SK-N-SH treated with all-trans-retinoic acid at 6 μM for 48 hours (cell line): ENCODE measurements around the gene MMP2.
A peak's percentile ranks its signal among the peaks of the same experiment; 100 is the strongest.

Source experiments
- ATAC-seq: fragments of 200-7000 bp; cut with Tn5 transposase; 3 replicates; pipeline ENCODE4 v1.9.1; 2020; ENCODE audit warnings: mild to moderate bottlenecking, moderate library complexity
- ARNTL ChIP-seq: fragments of 450-650 bp; formaldehyde crosslinking; IDR thresholded peaks from 2 replicates; pipeline ENCODE4 v1.5.0; 2020; ENCODE audit warnings: low read depth, mild to moderate bottlenecking, moderate library complexity, borderline replicate concordance
- CSDC2 ChIP-seq: fragments of 250-450 bp; sonication (Bioruptor Pico); IDR thresholded peaks from 2 replicates; pipeline ENCODE4 v1.5.0; 2020; ENCODE audit warnings: mild to moderate bottlenecking, moderate library complexity
- CSRNP3 ChIP-seq: fragments of 250-450 bp; sonication (Bioruptor Pico); IDR thresholded peaks from 2 replicates; pipeline ENCODE4 v1.5.1; 2021; ENCODE audit warnings: mild to moderate bottlenecking, moderate library complexity
- ESRRG ChIP-seq: fragments of 250-450 bp; sonication (Bioruptor Pico); IDR thresholded peaks from 2 replicates; pipeline ENCODE4 v1.6.1; 2021; ENCODE audit warnings: mild to moderate bottlenecking
- GLIS3 ChIP-seq: fragments of 250-450 bp; sonication (Bioruptor Pico); IDR thresholded peaks from 2 replicates; pipeline ENCODE4 v1.5.0; 2020; ENCODE audit warnings: mild to moderate bottlenecking, moderate library complexity
- ISL1 ChIP-seq: fragments of 250-450 bp; sonication (Bioruptor Pico); IDR thresholded peaks from 2 replicates; pipeline ENCODE4 v2.1.2; 2022; ENCODE audit warnings: mild to moderate bottlenecking, moderate library complexity
- OSR1 ChIP-seq: fragments of 250-450 bp; sonication (Bioruptor Pico); IDR thresholded peaks from 2 replicates; pipeline ENCODE4 v1.8.0; 2022; ENCODE audit warnings: moderate library complexity, mild to moderate bottlenecking, inconsistent platforms
- POU6F1 ChIP-seq: fragments of 250-450 bp; sonication (Bioruptor Pico); IDR thresholded peaks from 2 replicates; pipeline ENCODE4 v1.8.0; 2021; ENCODE audit warnings: low read depth, mild to moderate bottlenecking, moderate library complexity, borderline replicate concordance
- PPARA ChIP-seq: fragments of 250-450 bp; sonication (Bioruptor Pico); IDR thresholded peaks from 2 replicates; pipeline ENCODE4 v1.5.0; 2020; ENCODE audit warnings: mild to moderate bottlenecking, borderline replicate concordance
- RARB ChIP-seq: fragments of 250-450 bp; sonication (Bioruptor Pico); IDR thresholded peaks from 2 replicates; pipeline ENCODE4 v1.8.0; 2021; ENCODE audit warnings: mild to moderate bottlenecking, moderate library complexity
- TCF4 ChIP-seq: fragments of 250-450 bp; sonication (Bioruptor Pico); IDR thresholded peaks from 2 replicates; pipeline ENCODE4 v1.8.0; 2021; ENCODE audit warnings: mild to moderate bottlenecking, moderate library complexity, borderline replicate concordance
- TOX ChIP-seq: fragments of 250-450 bp; sonication (Bioruptor Pico); IDR thresholded peaks from 2 replicates; pipeline ENCODE4 v1.8.0; 2021; ENCODE audit warnings: mild to moderate bottlenecking, moderate library complexity, borderline replicate concordance
- TSHZ2 ChIP-seq: fragments of 250-450 bp; sonication (Bioruptor Pico); IDR thresholded peaks from 2 replicates; pipeline ENCODE4 v1.5.0; 2020; ENCODE audit warnings: mild to moderate bottlenecking, moderate library complexity
- ZC3H10 ChIP-seq: fragments of 250-450 bp; sonication (Bioruptor Pico); IDR thresholded peaks from 2 replicates; pipeline ENCODE4 v1.5.1; 2021; ENCODE audit warnings: mild to moderate bottlenecking, moderate library complexity
- ZFP3 ChIP-seq: fragments of 250-450 bp; sonication (Bioruptor Pico); IDR thresholded peaks from 2 replicates; pipeline ENCODE4 v1.5.0; 2020; ENCODE audit warnings: mild to moderate bottlenecking, moderate library complexity
- ZFP30 ChIP-seq: fragments of 450-650 bp; formaldehyde crosslinking; IDR thresholded peaks from 2 replicates; pipeline ENCODE4 v1.5.0; 2022; ENCODE audit warnings: mild to moderate bottlenecking, moderate library complexity
- ZNF565 ChIP-seq: fragments of 450-650 bp; formaldehyde crosslinking; conservative IDR thresholded peaks from 2 replicates; pipeline ENCODE4 v1.5.0; 2020; ENCODE audit warnings: low read depth, mild to moderate bottlenecking, moderate library complexity
- ZNF70 ChIP-seq: fragments of 450-650 bp; formaldehyde crosslinking; IDR thresholded peaks from 2 replicates; pipeline ENCODE4 v1.5.0; 2020; ENCODE audit warnings: mild to moderate bottlenecking, moderate library complexity
- ZNF8 ChIP-seq: fragments of 450-650 bp; formaldehyde crosslinking; IDR thresholded peaks from 2 replicates; pipeline ENCODE4 v1.5.0; 2020; ENCODE audit warnings: mild to moderate bottlenecking, moderate library complexity
- TF ChIP-seq, protein P1 (sequence below): fragments of 250-450 bp; sonication (Bioruptor Pico); IDR thresholded peaks from 2 replicates; pipeline ENCODE4 v1.5.1; 2020; ENCODE audit warnings: low read depth, mild to moderate bottlenecking, moderate library complexity

MMP2 gene

GRCh38 chr16:55482056-55482455, 3.1 kb downstream of the MMP2 start:
- TF ChIP-seq ZNF8 (CRISPR knock-in tag) (no peak), OSR1 (CRISPR knock-in tag) (no peak), POU6F1 (no peak), ISL1 (CRISPR knock-in tag) (no peak), ARNTL (CRISPR knock-in tag) (no peak), RARB (CRISPR knock-in tag) (no peak), TOX (no peak), TSHZ2 (CRISPR knock-in tag) (no peak), ZFP3 (CRISPR knock-in tag) (no peak), ZNF565 (CRISPR knock-in tag) (no peak), ZNF70 (CRISPR knock-in tag) (no peak), GLIS3 (no peak), PPARA (CRISPR knock-in tag) (no peak), ZFP30 (no peak), ESRRG (CRISPR knock-in tag) (no peak), CSDC2 (CRISPR knock-in tag) (no peak), ZC3H10 (CRISPR knock-in tag) (no peak), CSRNP3 (CRISPR knock-in tag) (no peak)
- TF ChIP-seq, protein P1, sequence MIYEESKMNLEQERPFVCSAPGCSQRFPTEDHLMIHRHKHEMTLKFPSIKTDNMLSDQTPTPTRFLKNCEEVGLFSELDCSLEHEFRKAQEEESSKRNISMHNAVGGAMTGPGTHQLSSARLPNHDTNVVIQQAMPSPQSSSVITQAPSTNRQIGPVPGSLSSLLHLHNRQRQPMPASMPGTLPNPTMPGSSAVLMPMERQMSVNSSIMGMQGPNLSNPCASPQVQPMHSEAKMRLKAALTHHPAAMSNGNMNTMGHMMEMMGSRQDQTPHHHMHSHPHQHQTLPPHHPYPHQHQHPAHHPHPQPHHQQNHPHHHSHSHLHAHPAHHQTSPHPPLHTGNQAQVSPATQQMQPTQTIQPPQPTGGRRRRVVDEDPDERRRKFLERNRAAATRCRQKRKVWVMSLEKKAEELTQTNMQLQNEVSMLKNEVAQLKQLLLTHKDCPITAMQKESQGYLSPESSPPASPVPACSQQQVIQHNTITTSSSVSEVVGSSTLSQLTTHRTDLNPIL (CRISPR knock-in tag), result no peak
- no peak for ATAC-seq

DNA sequence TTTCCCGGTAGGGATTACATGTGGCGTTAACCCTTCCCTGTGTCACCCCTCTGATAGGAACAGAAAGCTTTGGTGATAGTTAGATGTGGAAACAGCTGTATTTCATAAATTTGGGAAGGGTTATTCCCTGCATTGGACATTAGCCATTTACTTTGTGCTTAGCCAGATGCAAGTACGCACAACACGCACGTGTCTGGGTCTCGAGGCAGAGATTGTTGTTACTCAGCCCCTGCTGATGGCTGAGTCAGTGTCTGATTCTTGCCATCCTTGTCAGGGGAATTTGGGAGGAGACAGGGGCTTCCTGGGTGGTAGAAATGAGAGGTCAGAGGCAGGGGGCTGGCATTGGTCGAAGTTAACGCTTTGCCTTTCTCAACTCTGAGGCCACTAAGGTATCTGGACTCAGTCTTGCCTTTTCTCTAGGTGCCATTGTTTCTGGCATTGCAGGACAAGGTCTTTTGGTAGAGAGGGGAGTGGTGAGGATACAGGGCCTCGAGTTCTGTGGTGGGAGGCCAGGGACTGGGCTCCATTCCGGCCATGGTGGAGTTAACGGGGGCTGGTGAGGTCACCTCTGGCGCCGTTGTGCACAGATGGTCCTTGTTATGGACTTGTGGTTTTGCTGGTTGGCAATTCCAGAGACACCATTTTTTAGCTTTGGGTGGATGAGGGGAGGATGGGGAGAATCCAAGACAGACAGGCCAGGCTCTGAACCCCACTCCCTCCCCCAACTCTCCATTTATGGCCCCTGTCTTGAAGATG, 8.2 kb downstream of the MMP2 start:
- peak; percentile 90 for ATAC-seq
- TF ChIP-seq ZNF70 (CRISPR knock-in tag) (no peak), TSHZ2 (CRISPR knock-in tag) (no peak), CSRNP3 (CRISPR knock-in tag) (no peak), ZFP3 (CRISPR knock-in tag) (no peak), POU6F1 (no peak), TOX (no peak), RARB (CRISPR knock-in tag) (no peak), ESRRG (CRISPR knock-in tag) (no peak), ZNF8 (CRISPR knock-in tag) (no peak), ZFP30 (no peak), ISL1 (CRISPR knock-in tag) (no peak), TCF4 (CRISPR knock-in tag) (no peak), CSDC2 (CRISPR knock-in tag) (no peak), ARNTL (CRISPR knock-in tag) (no peak), ZNF565 (CRISPR knock-in tag) (no peak), OSR1 (CRISPR knock-in tag) (no peak)
- TF ChIP-seq, protein P1 (CRISPR knock-in tag), result no peak
